IPS-15b (cell line): Measurements from ENCODE around the gene PLCB1.

Experiments used
- H3K27me3 ChIP-seq: one replicate; pipeline ENCODE4 v1.6.1; 2013; ENCODE audit warnings: low read length; ENCODE audit not compliant: control insufficient read depth, insufficient read depth
- H3K36me3 ChIP-seq: one replicate; pipeline ENCODE4 v1.6.1; 2013; ENCODE audit warnings: low read length; ENCODE audit not compliant: control insufficient read depth, insufficient read depth
- H3K4me1 ChIP-seq: one replicate; pipeline ENCODE4 v1.6.1; 2013; ENCODE audit warnings: mild to moderate bottlenecking, low read length; ENCODE audit not compliant: control insufficient read depth, insufficient read depth
- H3K4me3 ChIP-seq: one replicate; pipeline ENCODE4 v1.5.1; 2013; ENCODE audit warnings: low read depth, low read length
- H3K9ac ChIP-seq: one replicate; pipeline ENCODE4 v1.6.1; 2013; ENCODE audit warnings: low read depth, mild to moderate bottlenecking, low read length
- H3K9me3 ChIP-seq: one replicate; pipeline ENCODE4 v1.6.1; 2013; ENCODE audit warnings: mild to moderate bottlenecking, low read length; ENCODE audit not compliant: control insufficient read depth, insufficient read depth

The PLCB1 gene

GRCh38 chr20:8657664-8658063, 525.6 kb downstream of the PLCB1 start:
- Histone ChIP-seq H3K27me3 (no peaks in the 10 kb centered on the region), H3K36me3 (no peaks in the 10 kb centered on the region), H3K9me3 (no peaks in the 10 kb centered on the region), H3K4me3 (no peak overlapping the region), H3K4me1 (no peaks in the 10 kb centered on the region), H3K9ac (no peak overlapping the region)

GRCh38 chr20:8658103-8658502, 526.0 kb downstream of the PLCB1 start:
- Histone ChIP-seq H3K4me1 (no peaks in the 10 kb centered on the region), H3K9ac (no peak overlapping the region), H3K36me3 (no peaks in the 10 kb centered on the region)

GRCh38 chr20:8661229-8661952, 529.3 kb downstream of the PLCB1 start:
- H3K36me3 ChIP-seq = no peaks in the 10 kb centered on the region
- no peak overlapping the region for H3K4me3 ChIP-seq
- no peaks in the 10 kb centered on the region for H3K4me1 ChIP-seq
- no peaks in the 10 kb centered on the region for H3K9me3 ChIP-seq
- H3K27me3 ChIP-seq = no peaks in the 10 kb centered on the region
- H3K9ac ChIP-seq = no peak overlapping the region

More at GRCh38 chr20:8658103-8658502, 526.0 kb downstream of the PLCB1 start:
- H3K27me3 ChIP-seq = no peaks in the 10 kb centered on the region
- no peak overlapping the region for H3K4me3 ChIP-seq
- H3K9me3 ChIP-seq = no peaks in the 10 kb centered on the region

GRCh38 chr20:8662433-8662954, 530.4 kb downstream of the PLCB1 start:
- no peaks in the 10 kb centered on the region for H3K36me3 ChIP-seq
- no peaks in the 10 kb centered on the region for H3K4me1 ChIP-seq
- H3K9me3 ChIP-seq = no peaks in the 10 kb centered on the region
- no peaks in the 10 kb centered on the region for H3K27me3 ChIP-seq
- no peak overlapping the region for H3K9ac ChIP-seq
- H3K4me3 ChIP-seq = no peak overlapping the region

- H3K9me3 ChIP-seq = no peaks in the 10 kb centered on the region
- no peak overlapping the region for H3K4me3 ChIP-seq
- no peak overlapping the region for H3K9ac ChIP-seq
- H3K36me3 ChIP-seq = no peaks in the 10 kb centered on the region
- H3K27me3 ChIP-seq = no peaks in the 10 kb centered on the region
- no peaks in the 10 kb centered on the region for H3K4me1 ChIP-seq
These were observed 531.4 kb downstream of the PLCB1 start for GRCh38 chr20:8663424-8663823.

GRCh38 chr20:8664778-8665177, 532.7 kb downstream of the PLCB1 start:
- no peaks in the 10 kb centered on the region for H3K27me3 ChIP-seq
- H3K9me3 ChIP-seq = no peaks in the 10 kb centered on the region
- no peak overlapping the region for H3K4me3 ChIP-seq
- no peak overlapping the region for H3K9ac ChIP-seq
- H3K4me1 ChIP-seq = no peaks in the 10 kb centered on the region
- H3K36me3 ChIP-seq = no peaks in the 10 kb centered on the region

- no peaks in the 10 kb centered on the region for H3K27me3 ChIP-seq
- peaks cover 3% of the 10 kb centered on the region for H3K4me1 ChIP-seq
- no peak overlapping the region for H3K9ac ChIP-seq
- no peaks in the 10 kb centered on the region for H3K9me3 ChIP-seq
- H3K4me3 ChIP-seq = no peak overlapping the region
- no peaks in the 10 kb centered on the region for H3K36me3 ChIP-seq
These were observed 535.2 kb downstream of the PLCB1 start for GRCh38 chr20:8667306-8667705.

GRCh38 chr20:8670207-8670892, 538.3 kb downstream of the PLCB1 start:
- Histone ChIP-seq H3K4me3 (no peak overlapping the region), H3K9me3 (no peaks in the 10 kb centered on the region), H3K9ac (no peak overlapping the region), H3K4me1 (peaks cover 3% of the 10 kb centered on the region), H3K27me3 (no peaks in the 10 kb centered on the region), H3K36me3 (no peaks in the 10 kb centered on the region)

GRCh38 chr20:8670893-8671215, 538.8 kb downstream of the PLCB1 start:
- Histone ChIP-seq H3K4me1 (peaks cover 3% of the 10 kb centered on the region), H3K4me3 (no peak overlapping the region), H3K9ac (no peak overlapping the region), H3K9me3 (no peaks in the 10 kb centered on the region), H3K36me3 (no peaks in the 10 kb centered on the region), H3K27me3 (no peaks in the 10 kb centered on the region)

GRCh38 chr20:8671370-8671961, 539.4 kb downstream of the PLCB1 start:
- Histone ChIP-seq H3K4me3 (no peak overlapping the region), H3K27me3 (no peaks in the 10 kb centered on the region)

GRCh38 chr20:8673116-8673515, 541.0 kb downstream of the PLCB1 start:
- H3K9ac ChIP-seq = no peak overlapping the region
- H3K27me3 ChIP-seq = no peaks in the 10 kb centered on the region
- H3K9me3 ChIP-seq = no peaks in the 10 kb centered on the region
- no peak overlapping the region for H3K4me3 ChIP-seq
- no peaks in the 10 kb centered on the region for H3K36me3 ChIP-seq
- H3K4me1 ChIP-seq = peaks cover 3% of the 10 kb centered on the region

More at GRCh38 chr20:8671370-8671961, 539.4 kb downstream of the PLCB1 start:
- H3K9ac ChIP-seq = no peak overlapping the region
- no peaks in the 10 kb centered on the region for H3K9me3 ChIP-seq
- peaks cover 3% of the 10 kb centered on the region for H3K4me1 ChIP-seq
- H3K36me3 ChIP-seq = no peaks in the 10 kb centered on the region

GRCh38 chr20:8675896-8676295, 543.8 kb downstream of the PLCB1 start:
- Histone ChIP-seq H3K9me3 (no peaks in the 10 kb centered on the region), H3K36me3 (no peaks in the 10 kb centered on the region), H3K27me3 (no peaks in the 10 kb centered on the region), H3K4me1 (peaks cover 3% of the 10 kb centered on the region), H3K9ac (no peak overlapping the region), H3K4me3 (no peak overlapping the region)
